G401 (cell line): ENCODE measurements around the gene TMEM117. TPM values are rescaled to one million over a fixed set of nuclear protein-coding genes. Genes with fewer than 3 reads are reported as not detected.

Source experiments
- DNase-seq: peaks from one replicate; pipeline ENCODE4 v3.0.0-alpha.2; 2015; ENCODE audit warnings: low spot score
- in situ Hi-C: cut with HindIII; loops from 2 replicates; pipeline ENCODE4 v1.10.0; 2016; ENCODE audit warnings: low sequenced_read_pairs, mixed read lengths
- total RNA-seq: library from RNA; depleted of rRNA; stranded (reverse); fragments of >200 nt; shearing (Covaris generic); gene quantifications from 2 replicates; pipeline ENCODE4 v1.2.3, GENCODE V29; 2014; rRNA removed

TMEM117 gene
- 5.2 and 6.2 TPM in 2 replicates for total RNA-seq

DNA sequence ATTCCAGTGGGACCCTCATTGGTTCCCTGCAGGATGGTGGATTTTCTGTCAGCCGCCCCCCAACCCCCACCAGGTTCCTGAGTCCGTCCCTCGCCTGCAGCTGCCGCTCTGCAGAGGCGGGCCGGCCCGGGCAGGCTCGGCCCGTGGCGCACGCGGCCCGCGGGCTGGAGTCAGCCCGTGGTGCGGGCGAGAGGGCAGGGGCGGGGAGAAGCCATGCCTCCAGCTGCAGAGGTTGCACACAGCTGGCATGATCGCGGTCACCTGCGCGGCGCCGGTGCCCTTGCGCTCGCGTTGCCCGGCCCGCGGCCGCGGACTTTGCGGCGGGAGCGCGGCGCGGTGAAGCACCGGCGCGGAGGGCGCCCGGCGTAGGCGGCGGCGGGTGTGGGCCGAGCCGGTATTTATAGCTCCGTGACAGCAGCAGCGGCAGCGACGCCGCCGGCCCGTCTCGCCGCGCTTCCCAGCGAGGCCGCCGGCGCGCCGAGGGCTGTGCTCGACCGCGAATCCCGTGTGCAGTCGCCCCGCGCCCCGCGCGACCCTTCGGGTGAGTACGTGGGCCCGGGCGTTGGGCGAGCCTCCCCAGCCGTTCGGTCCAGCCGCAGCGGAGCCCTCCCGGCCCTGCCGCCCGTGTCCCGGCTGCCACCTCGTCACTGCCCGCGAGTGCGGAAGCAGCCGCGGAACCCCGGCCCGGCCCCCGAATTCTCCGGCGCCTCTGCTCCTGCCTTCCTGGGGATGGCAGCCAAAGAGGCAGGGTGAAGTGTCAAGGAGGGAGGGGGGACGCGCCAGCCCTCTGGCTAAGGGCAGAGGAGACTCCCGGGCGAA, at the start of gene TMEM117:
TSS of gene TMEM117 (plus strand) at position 426 of the 819 bp plus-strand sequence.
- in situ Hi-C loops = no loop called here

DNA sequence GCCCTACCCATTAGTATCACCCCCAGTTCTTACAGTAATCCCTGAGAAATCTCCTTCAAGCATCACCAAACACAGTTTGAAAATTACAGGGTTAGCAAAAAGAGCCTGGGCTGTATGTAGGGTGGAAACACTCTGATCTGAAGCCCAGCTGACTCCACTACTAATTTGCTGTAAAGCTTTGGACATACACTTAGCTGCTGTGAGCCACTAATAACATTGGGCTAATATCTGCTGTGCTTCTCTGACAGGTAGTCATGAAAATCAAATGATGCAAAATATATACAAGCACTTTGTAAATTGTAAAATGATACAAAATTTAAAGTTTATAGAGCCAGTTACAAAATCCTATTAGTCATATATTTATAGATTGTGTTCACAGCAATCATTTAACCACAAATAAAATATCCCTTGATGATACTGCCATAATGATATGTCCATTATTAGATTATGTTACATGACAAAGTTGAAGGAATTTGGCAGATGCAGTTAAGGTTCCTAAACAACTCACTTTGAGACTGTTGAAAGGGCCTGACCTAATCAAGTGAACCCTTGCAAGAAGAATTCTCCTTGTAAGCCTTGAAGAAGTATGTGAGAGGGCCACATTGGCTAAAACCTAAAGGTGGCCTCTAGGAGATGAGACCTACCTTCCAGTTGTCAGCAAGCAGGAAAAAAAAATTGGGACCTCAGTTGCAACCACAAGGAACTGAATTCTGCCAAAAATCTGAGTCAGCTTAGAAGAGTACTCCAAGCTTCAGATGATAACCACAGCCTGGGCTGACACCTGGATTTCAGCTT, 48.8 kb upstream of the TMEM117 start:
- in situ Hi-C loops = no loop called here
- DNase-seq = no peak

More for the DNA sequence above, at the start of gene TMEM117:
- peak; percentile 58 for DNase-seq

DNA sequence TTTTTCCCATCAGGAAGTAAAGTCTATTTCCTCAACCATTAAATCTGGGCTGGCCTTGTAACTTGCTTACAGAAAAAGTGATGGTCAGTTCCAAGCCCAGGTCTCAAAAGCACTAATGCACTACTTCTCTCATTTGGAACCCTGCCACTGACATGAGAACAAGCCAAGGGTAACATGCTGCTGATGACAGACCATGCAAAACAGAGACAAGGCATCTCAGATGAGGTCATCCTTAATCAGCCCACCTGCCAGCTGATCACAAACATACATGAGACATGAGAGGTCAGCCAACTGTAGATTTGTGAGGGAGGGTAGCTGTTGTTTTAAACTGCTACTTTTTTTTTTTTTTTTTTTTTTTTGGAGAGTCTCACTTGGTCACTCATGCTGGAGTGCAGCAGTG, 45.9 kb upstream of the TMEM117 start:
- DNase-seq = no peak
- in situ Hi-C loops = no loop called here

DNA sequence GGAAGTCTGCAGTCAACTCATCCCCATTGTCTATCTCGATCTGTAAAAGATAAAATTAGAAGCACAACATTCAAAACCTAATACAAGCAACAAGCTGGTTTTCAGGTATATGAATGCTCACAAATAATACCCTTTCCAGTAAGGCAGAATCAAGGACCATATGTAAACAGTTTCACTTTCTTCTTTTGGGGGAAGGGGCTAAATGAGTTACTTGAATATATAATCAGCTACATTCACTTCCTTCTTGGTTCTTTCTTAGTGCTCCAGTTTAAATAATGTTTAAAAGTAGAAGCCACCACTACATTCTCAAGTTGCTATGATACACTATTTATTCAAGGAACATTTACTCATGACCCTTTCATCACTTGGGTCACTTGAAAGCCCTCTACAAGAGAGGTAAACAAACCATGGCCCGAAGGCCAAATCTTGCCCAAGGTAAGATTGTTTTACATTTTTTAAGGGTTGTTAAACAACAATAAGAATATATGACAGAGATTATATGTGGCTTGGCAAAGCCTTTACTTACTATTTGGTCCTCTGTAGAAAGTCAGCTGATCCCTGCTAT, 40.1 kb upstream of the TMEM117 start:
- in situ Hi-C loops = no loop called here
- no peak for DNase-seq

DNA sequence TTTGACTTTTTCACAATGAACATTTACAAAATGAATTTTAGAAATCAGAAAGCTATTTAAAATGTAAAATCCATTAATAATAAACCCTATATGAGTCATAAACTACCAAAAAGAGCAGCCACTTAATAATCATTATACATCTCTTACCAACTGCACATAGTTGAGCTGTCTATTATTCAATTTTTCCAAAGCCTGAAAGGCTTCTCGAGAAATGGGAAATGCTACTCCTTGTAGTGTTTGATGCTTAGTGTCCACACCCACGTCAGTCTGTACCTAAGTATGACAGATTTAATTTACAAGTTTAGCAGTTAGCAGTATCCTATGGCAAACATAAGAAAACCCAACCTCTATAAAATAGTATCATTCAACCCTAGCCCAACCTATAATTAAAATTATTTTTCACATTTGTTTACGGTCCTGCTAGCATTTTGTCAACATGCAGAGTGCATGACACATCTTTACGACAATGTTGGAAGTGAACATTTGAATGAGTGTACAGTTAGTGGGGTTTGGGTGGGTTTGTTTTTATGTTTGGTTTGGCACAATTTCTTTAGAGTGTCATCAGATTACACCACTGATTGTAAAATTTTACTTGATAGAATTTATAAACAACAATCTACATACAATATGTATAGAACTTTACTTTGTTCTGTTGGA, 38.2 kb upstream of the TMEM117 start:
- no peak for DNase-seq
- in situ Hi-C loops = no loop called here

DNA sequence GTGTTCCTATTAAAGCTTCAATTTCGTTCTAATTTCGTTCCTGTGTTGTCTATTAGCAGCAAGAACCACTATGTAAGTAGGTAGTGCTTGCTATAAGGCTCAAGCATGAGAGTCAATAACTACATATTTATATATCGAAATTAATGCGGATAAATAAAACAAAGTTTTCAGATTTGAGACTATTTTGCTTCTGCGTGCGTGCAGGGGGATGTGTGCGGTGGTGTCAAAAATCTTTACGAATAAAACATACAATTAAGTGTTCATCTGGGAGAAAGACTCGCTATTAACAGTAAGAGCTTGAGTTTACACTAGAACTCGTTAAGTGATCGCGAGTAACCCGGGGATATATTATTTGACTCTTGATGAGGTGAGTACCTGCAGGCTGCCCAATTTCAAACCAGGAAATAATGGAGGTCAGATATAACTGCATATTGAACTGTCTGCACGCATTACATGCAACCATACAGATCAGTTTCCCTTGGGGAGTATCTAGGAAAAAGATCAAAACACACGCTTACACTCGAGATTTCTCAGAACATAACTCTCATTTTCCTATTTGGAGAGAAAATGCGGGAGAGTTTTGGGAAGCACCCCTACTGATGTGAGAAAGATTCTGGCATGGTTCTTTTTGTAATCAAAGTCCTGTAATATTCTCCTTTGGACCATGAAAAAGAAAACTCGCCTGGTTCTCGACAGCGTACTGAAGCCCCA, 30.6 kb upstream of the TMEM117 start:
- in situ Hi-C loops = no loop called here
- no peak for DNase-seq

DNA sequence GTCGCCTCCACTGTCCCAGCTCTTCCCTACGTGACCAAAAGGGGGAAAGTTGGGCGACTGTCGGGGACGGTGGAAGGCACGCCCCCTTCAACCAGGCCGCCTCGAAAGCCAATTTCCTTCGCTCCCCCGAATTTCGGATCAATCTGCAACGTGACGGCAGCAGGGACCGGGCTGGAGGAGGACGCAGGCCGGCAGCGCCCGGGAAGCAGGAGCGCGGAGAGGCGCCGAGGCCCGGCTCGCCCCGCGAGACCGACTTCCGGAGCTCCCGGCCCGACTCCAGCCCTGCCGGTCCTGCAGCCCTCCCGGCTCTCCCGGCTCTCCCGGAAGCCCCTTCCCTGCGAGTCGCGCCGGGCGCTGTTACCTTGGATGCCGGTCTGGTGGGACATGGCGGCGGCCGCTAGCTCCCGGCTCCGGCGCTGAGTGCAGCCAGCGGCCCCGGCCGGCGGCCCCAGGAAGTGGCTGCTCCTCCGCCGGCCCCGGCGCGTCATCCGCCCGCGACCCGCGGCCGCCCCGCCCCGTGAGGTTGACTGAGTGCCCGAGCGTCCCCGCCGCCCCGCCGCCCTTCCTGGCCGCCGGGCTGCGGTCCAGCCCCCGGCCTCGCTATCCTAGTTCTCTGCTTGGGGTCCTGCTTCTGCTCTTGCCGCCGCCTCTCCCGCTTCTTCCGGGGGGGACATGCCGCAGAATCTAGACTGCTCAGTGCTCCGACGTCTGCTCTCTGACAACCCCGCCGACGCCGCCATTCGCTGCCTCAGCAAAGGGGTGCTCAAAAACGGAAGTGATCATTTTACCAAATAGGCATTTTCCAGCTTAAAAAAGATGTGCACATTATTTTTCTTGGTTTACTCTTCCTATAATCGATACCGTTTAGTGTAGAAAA, 29.8 kb upstream of the TMEM117 start, which contains the start of gene TWF1:
TSS of gene TWF1 (minus strand) at position 458 of the 877 bp plus-strand sequence. CDS start at position 386, 72 bp downstream.
- peak; percentile 79 for DNase-seq
- in situ Hi-C loops = no loop called here

DNA sequence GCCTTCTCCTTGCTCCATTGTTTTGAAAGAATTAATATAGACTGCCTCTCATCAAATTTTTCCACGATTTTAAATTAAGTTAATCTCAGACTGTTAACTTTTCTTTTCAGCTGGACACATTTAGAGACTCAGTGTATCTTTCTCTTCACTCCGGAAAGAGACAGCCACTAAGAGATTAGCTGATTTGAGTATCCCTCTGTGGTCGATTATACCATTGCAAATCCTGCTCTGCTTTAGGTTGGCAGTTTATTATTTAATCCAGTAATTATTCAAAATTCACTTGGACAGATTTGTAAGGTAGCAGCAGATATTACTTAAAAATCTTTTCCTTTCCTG, 29.2 kb upstream of the TMEM117 start:
- DNase-seq = no peak
- in situ Hi-C loops = no loop called here

DNA sequence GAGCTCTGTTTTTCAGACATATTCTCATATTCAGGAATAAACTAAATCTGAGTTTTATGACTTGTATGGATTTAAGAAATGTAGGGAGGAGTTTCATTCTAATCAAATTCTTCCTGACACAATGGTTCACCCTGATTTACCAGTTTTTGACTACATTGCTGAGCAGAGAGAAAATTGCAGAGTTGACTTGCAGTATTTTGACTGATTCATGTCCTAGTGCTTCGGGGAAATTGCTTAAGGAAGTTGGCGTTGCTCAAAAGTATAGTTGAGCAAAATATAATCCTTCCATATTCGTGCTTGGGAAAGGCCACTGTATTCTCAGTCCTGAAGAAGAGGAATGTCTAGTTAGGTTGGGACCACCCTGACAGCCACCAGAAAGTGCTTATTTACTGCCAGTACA, 28.5 kb upstream of the TMEM117 start:
- in situ Hi-C loops = no loop called here
- no peak for DNase-seq

DNA sequence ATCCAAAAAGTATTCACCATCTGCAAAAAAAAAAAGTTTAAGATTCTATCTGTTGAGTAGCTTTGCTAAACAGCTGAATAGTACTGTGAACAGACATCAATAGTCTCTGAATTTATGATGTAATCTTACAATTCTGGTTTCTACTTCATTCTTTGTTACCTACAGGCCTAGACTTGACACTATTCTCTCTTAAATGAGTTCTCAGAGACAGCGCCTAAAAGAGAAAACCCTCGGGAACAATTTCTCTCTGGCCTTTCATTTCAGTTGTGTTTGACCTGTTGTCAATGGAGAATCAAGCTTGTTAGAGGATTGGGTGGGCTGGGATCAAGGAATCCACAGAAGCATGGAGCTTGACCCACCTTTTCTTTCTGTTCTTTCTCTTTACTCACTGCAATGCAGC, 23.8 kb upstream of the TMEM117 start:
- DNase-seq = no peak
- in situ Hi-C loops = no loop called here

DNA sequence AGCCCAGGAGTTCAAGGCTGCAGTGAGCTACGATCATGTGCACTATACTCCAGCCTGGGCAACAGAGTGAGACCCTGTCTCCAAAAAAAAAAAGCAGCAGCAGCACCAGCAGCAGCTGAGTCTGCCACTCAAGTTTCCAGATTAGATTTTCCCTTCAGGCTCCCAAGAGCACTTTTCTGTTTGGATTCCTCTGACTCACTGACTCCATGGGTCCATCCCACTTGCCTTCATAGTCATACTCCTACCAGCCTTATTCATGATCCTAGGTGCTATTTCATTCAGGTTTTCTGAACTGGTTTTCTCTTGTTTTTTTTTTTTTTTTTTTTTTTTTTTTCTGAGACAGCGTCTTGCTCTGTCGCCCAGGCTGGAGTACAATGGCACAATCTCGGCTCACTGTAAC, 23.0 kb upstream of the TMEM117 start:
- in situ Hi-C loops = no loop called here
- no peak for DNase-seq

DNA sequence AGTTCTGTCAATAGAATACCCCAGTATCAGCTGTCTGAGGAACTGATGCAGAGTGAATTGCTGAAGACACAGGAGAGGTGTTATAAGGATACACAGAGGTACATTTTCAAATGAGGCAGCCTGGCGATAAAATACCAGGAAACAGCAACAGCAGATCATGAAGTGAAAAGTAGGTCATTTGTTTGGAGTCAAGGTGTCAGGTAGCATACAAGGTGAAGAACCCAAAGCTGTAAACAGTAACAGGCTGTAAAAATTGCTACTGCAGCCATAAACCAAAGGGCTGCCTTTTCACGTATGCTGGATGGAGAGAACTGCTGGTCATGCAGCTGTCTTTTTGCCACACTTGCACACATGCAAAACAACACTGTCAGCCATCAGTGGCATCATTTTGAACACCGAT, 20.5 kb upstream of the TMEM117 start:
- DNase-seq = no peak

DNA sequence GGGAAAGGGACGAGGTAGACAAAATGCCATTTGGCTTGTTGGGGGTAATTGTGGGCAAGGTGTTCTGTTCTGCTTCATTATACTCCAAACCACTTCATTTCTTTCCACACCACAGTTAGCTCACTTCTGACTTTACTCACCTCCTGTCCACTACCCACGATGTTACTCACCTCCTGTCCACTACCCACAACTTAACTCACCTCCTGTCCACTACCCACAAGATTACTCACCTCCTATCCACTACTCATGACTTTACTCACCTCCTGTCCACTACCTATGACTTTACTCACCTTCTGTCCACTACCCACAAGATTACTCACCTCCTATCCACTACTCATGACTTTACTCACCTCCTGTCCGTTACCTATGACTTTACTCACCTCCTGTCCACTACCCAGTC, 19.7 kb upstream of the TMEM117 start:
- in situ Hi-C loops = no loop called here
- DNase-seq = no peak

More for the DNA sequence above, 20.5 kb upstream of the TMEM117 start:
- in situ Hi-C loops = no loop called here

DNA sequence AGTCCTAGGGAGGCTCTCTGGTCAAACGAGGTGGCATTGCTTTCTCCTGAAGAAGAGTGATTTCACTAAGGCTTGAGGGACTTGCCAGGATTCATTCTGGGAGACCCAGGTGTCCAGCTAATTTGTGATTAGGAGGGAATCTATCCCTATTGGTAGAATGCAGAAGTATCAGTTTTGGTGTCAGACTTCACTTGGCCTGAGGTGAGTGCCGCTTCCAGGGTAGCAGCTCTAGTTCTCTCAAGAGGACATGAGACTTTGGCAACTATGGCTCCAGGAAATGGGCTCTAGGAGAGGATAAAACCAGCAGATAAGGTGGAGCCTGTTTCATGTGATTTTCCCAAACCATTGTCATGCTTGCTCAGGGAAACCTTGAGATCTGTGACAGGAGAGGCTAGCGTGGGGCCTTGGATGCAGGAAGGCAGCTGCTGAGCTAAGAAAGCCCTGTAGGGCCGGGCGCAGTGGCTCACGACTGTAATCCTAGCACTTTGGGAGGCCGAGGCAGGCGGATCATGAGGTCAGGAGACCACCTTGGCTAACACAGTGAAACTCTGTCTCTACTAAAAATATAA, 11.6 kb upstream of the TMEM117 start:
- no peak for DNase-seq
- in situ Hi-C loops = no loop called here

DNA sequence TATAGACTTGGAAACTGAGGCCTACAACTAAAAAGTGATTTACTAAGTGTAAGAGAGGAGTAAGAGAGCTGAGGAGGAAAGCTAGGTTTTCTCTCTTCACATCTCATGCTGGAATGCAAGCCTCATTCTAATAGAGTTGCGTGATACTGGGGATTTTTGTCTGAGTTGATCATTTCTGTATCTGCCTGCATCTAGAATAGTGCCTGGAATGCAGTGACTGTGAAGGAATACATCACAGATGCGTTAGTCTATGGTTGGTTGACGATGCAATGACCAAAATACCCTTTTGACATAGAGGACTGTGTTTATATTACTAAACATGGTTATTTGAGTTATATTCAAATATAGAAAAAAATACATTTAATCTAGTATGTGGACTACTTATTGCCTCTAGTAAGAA, 9.2 kb upstream of the TMEM117 start:
- in situ Hi-C loops = no loop called here
- no peak for DNase-seq

DNA sequence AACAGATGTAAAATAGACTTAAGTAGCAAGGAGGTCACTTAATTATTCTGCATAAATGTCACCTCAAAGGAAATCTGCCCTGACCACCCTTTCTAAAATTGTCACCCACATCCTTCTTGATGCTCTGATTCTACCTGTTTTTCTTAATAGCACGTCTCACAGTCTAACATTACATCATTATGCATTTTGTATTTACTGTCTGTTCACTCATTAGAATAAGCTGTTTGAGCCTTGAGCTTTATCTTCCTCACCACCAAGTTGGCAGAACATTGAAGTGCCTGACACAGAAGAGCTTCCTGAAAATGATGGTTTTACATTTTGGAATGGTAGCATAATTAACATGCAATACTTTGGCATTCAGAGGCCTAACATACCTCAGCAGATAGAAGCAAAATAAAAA, 8.8 kb upstream of the TMEM117 start:
- in situ Hi-C loops = no loop called here
- no peak for DNase-seq

DNA sequence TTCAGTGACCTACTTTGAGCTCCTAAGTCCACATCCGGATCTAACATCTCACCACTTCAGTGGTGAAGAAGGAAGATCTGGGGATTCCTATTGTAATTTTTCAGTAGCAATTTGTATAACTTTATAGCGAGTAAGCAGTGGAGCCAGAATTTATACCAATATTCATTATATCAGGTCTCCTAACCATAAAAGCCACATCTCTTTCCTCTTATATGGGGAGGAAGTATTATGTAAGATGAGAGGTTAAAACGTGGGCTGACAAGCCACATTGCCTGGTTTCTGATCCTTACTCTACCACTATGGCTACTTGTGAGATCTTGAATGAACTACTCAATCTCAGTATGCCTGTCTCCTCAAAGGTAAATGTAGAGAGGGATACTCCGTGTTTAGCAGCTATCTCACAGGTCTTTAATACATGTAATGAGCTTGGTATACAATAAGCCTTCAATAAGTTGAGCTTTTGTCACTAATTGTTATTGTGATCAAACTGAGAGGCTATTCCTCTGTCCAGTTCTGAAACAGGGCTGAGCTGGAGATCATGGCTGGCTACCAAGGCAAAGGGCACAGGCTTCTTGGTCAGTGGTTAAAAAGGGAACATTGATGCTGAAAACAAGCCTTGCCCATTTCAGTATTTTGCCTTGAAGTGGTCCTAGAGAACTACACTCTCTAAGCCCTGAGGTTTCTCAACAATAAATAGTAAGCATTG, 3.3 kb upstream of the TMEM117 start:
- in situ Hi-C loops = no loop called here
- DNase-seq = no peak
